SU-DHL-6 (cell line): ENCODE results near the gene CUEDC1.

ENCODE experiments used
- H2AFZ ChIP-seq: fragments of 200-600 bp; sonication (generic); 2 replicates; pipeline ENCODE4 v1.6.1; 2014; ENCODE audit warnings: low read depth, mild to moderate bottlenecking, moderate library complexity, mixed read lengths, antibody characterized with exemption, low read length; ENCODE audit not compliant: severe bottlenecking
- H3F3A ChIP-seq: fragments of 200-600 bp; shearing (Covaris generic); 2 replicates; pipeline ENCODE4 v1.6.0; 2016; ENCODE audit warnings: antibody characterized with exemption, mild to moderate bottlenecking; ENCODE audit not compliant: insufficient read depth
- H3K27ac ChIP-seq: fragments of 200-600 bp; sonication (generic); 2 replicates; pipeline ENCODE4 v1.5.1; 2016; ENCODE audit warnings: low read depth, mild to moderate bottlenecking, low read length, moderate library complexity, mixed read lengths
- H3K27me3 ChIP-seq: fragments of 200-600 bp; sonication (generic), shearing (Covaris generic); 2 replicates; pipeline ENCODE4 v1.6.0; 2014; ENCODE audit warnings: mild to moderate bottlenecking, low read length
- H3K36me3 ChIP-seq: fragments of 200-600 bp; sonication (generic); 2 replicates; pipeline ENCODE4 v1.6.1; 2014; ENCODE audit warnings: mild to moderate bottlenecking, low read length, mixed read lengths
- H3K4me2 ChIP-seq: fragments of 300-600, 200-600 bp; shearing (Covaris generic), sonication (generic); 2 replicates; pipeline ENCODE4 v1.6.0; 2014; ENCODE audit warnings: low read length, low read depth, mild to moderate bottlenecking; ENCODE audit not compliant: poor library complexity, severe bottlenecking
- H3K4me3 ChIP-seq: fragments of 200-600 bp; sonication (generic); 2 replicates; pipeline ENCODE4 v1.5.1; 2014; ENCODE audit warnings: antibody characterized with exemption, low read length, mild to moderate bottlenecking, mixed read lengths; ENCODE audit not compliant: insufficient read depth, poor library complexity, severe bottlenecking
- H3K79me2 ChIP-seq: fragments of 200-600 bp; sonication (generic); 2 replicates; pipeline ENCODE4 v1.6.1; 2014; ENCODE audit warnings: mild to moderate bottlenecking, low read length, moderate library complexity; ENCODE audit not compliant: insufficient read depth
- H3K9ac ChIP-seq: fragments of 200-600 bp; sonication (generic); 2 replicates; pipeline ENCODE4 v1.7.0; 2014; ENCODE audit warnings: mild to moderate bottlenecking, low read length
- H3K9me2 ChIP-seq: fragments of 200-600 bp; sonication (generic); replicated peaks from 2 replicates; pipeline ENCODE4 v1.6.1; 2014; ENCODE audit warnings: low read length; ENCODE audit not compliant: insufficient read depth
- H3K9me3 ChIP-seq: fragments of 200-600 bp; sonication (generic); 2 replicates; pipeline ENCODE4 v1.6.1; 2014; ENCODE audit warnings: low read length, mixed read lengths; ENCODE audit not compliant: insufficient read depth
- H4K20me1 ChIP-seq: fragments of 200-600 bp; sonication (generic); 2 replicates; pipeline ENCODE4 v1.6.1; 2014; ENCODE audit warnings: low read depth, mild to moderate bottlenecking, antibody characterized with exemption, low read length, moderate library complexity, mixed read lengths
- CTCF ChIP-seq: fragments of 200-600 bp; sonication (generic); IDR thresholded peaks from one replicate; pipeline ENCODE4 v1.5.1; 2017; ENCODE audit warnings: antibody characterized with exemption, mild to moderate bottlenecking, low read length, moderate library complexity; ENCODE audit not compliant: insufficient read depth, poor library complexity, severe bottlenecking
- EZH2phosphoT487 ChIP-seq: fragments of 200-600 bp; sonication (generic), shearing (Covaris generic); conservative IDR thresholded peaks from 2 replicates; pipeline ENCODE4 v1.6.1; 2018; ENCODE audit warnings: mild to moderate bottlenecking, antibody characterized with exemption, low read length, moderate library complexity, mixed read lengths

The CUEDC1 gene

GRCh38 chr17:57944908-57945307, 10.3 kb downstream of the CUEDC1 start:
- TF ChIP-seq EZH2phosphoT487 (no peak), CTCF (no peak)
- H3F3A ChIP-seq, result no peaks in the 10 kb centered on the region
- H3K4me2 ChIP-seq, result no peak overlapping the region

GRCh38 chr17:57943645-57944044, 11.6 kb downstream of the CUEDC1 start:
- Histone ChIP-seq H3K9me2 (no peaks in the 10 kb centered on the region), H3K9me3 (no peaks in the 10 kb centered on the region), H3K79me2 (no peaks in the 10 kb centered on the region), H3K36me3 (no peaks in the 10 kb centered on the region), H3K27ac (no peak overlapping the region), H3K27me3 (no peaks in the 10 kb centered on the region), H4K20me1 (no peaks in the 10 kb centered on the region), H3K4me2 (no peak overlapping the region), H3F3A (no peaks in the 10 kb centered on the region), H2AFZ (no peak overlapping the region), H3K4me3 (no peak overlapping the region), H3K9ac (no peak overlapping the region)
- no peak for TF ChIP-seq CTCF
- no peak for TF ChIP-seq EZH2phosphoT487

More at GRCh38 chr17:57944908-57945307, 10.3 kb downstream of the CUEDC1 start:
- no peak overlapping the region for H2AFZ ChIP-seq
- no peaks in the 10 kb centered on the region for H3K79me2 ChIP-seq
- no peaks in the 10 kb centered on the region for H4K20me1 ChIP-seq
- no peaks in the 10 kb centered on the region for H3K36me3 ChIP-seq
- no peaks in the 10 kb centered on the region for H3K9me2 ChIP-seq
- H3K9ac ChIP-seq, result no peak overlapping the region
- no peak overlapping the region for H3K27ac ChIP-seq
- H3K27me3 ChIP-seq, result no peaks in the 10 kb centered on the region
- H3K4me3 ChIP-seq, result no peak overlapping the region
- no peaks in the 10 kb centered on the region for H3K9me3 ChIP-seq

GRCh38 chr17:57943140-57943539, 12.1 kb downstream of the CUEDC1 start:
- no peaks in the 10 kb centered on the region for H3K9me3 ChIP-seq
- H3K9ac ChIP-seq, result no peak overlapping the region
- no peaks in the 10 kb centered on the region for H4K20me1 ChIP-seq
- TF ChIP-seq EZH2phosphoT487, result no peak
- no peak for TF ChIP-seq CTCF
- no peaks in the 10 kb centered on the region for H3K9me2 ChIP-seq
- no peaks in the 10 kb centered on the region for H3K27me3 ChIP-seq
- H3K79me2 ChIP-seq, result no peaks in the 10 kb centered on the region
- H3F3A ChIP-seq, result no peaks in the 10 kb centered on the region
- no peak overlapping the region for H2AFZ ChIP-seq
- no peaks in the 10 kb centered on the region for H3K36me3 ChIP-seq
- no peak overlapping the region for H3K4me3 ChIP-seq
- no peak overlapping the region for H3K4me2 ChIP-seq
- no peak overlapping the region for H3K27ac ChIP-seq
